IPS-18c (cell line): Measurements from ENCODE around the gene FAM151B.
"Not testable (repeated sequence)": the region's sequence is repeated elsewhere in the genome, so short reads cannot be mapped to it uniquely, and the experiment has no call there.

Source experiments
- H3K4me3 ChIP-seq: 2 replicates; pipeline ENCODE4 v1.7.0; 2013; ENCODE audit warnings: low read depth, mild to moderate bottlenecking, low read length, moderate library complexity; ENCODE audit not compliant: insufficient read depth
- H3K9me3 ChIP-seq: one replicate; pipeline ENCODE4 v1.6.1; 2013; ENCODE audit warnings: mild to moderate bottlenecking, low read length, moderate library complexity; ENCODE audit not compliant: control insufficient read depth, insufficient read depth

FAM151B gene

GRCh38 chr5:80492741-80493140 lies 4.8 kb downstream of the FAM151B start:
- Histone ChIP-seq H3K9me3 (no peaks in the 10 kb centered on the region), H3K4me3 (no peak overlapping the region)

- not testable (repeated sequence) for H3K9me3 ChIP-seq, H3K4me3 ChIP-seq
These were observed 5.5 kb downstream of the FAM151B start for GRCh38 chr5:80493443-80493842.

- Histone ChIP-seq H3K4me3 (no peak overlapping the region), H3K9me3 (peaks cover 2% of the 10 kb centered on the region)
These were observed 8.0 kb downstream of the FAM151B start for GRCh38 chr5:80495891-80496290.

- Histone ChIP-seq H3K4me3 (no peak overlapping the region), H3K9me3 (peaks cover 2% of the 10 kb centered on the region)
These were observed 14.9 kb downstream of the FAM151B start for GRCh38 chr5:80502800-80503199.

GRCh38 chr5:80503641-80504040 lies 15.7 kb downstream of the FAM151B start:
- Histone ChIP-seq H3K4me3 (no peak overlapping the region), H3K9me3 (peaks cover 2% of the 10 kb centered on the region)

GRCh38 chr5:80504833-80505232 lies 16.9 kb downstream of the FAM151B start:
- H3K4me3 ChIP-seq: no peak overlapping the region
- H3K9me3 ChIP-seq: peaks cover 2% of the 10 kb centered on the region

- H3K4me3 ChIP-seq: no peak overlapping the region
- no peaks in the 10 kb centered on the region for H3K9me3 ChIP-seq
These were observed 19.8 kb downstream of the FAM151B start for GRCh38 chr5:80507663-80508062.

GRCh38 chr5:80508844-80509243 lies 20.9 kb downstream of the FAM151B start:
- no peak overlapping the region for H3K4me3 ChIP-seq
- H3K9me3 ChIP-seq: no peaks in the 10 kb centered on the region

- Histone ChIP-seq H3K9me3 (no peaks in the 10 kb centered on the region), H3K4me3 (no peak overlapping the region)
These were observed 21.5 kb downstream of the FAM151B start for GRCh38 chr5:80509362-80509761.

GRCh38 chr5:80516826-80517225 lies 28.9 kb downstream of the FAM151B start:
- no peaks in the 10 kb centered on the region for H3K9me3 ChIP-seq
- H3K4me3 ChIP-seq: no peak overlapping the region

- no peak overlapping the region for H3K4me3 ChIP-seq
- no peaks in the 10 kb centered on the region for H3K9me3 ChIP-seq
These were observed 52.8 kb downstream of the FAM151B start for GRCh38 chr5:80540691-80541090.

GRCh38 chr5:80541392-80541791 lies 53.5 kb downstream of the FAM151B start:
- H3K4me3 ChIP-seq: no peak overlapping the region

GRCh38 chr5:80554646-80555045 lies 66.7 kb downstream of the FAM151B start:
- no peaks in the 10 kb centered on the region for H3K9me3 ChIP-seq
- H3K4me3 ChIP-seq: no peak overlapping the region

More at GRCh38 chr5:80541392-80541791, 53.5 kb downstream of the FAM151B start:
- H3K9me3 ChIP-seq: no peaks in the 10 kb centered on the region

GRCh38 chr5:80555099-80555498 lies 67.2 kb downstream of the FAM151B start:
- H3K4me3 ChIP-seq: no peak overlapping the region
- no peaks in the 10 kb centered on the region for H3K9me3 ChIP-seq

- H3K4me3 ChIP-seq: no peak overlapping the region
- no peaks in the 10 kb centered on the region for H3K9me3 ChIP-seq
These were observed 71.3 kb downstream of the FAM151B start for GRCh38 chr5:80559244-80559643.

- no peaks in the 10 kb centered on the region for H3K9me3 ChIP-seq
- H3K4me3 ChIP-seq: no peak overlapping the region
These were observed 77.4 kb downstream of the FAM151B start for GRCh38 chr5:80565330-80565729.

GRCh38 chr5:80566711-80567259 lies 78.9 kb downstream of the FAM151B start:
- Histone ChIP-seq H3K4me3 (no peak overlapping the region), H3K9me3 (no peaks in the 10 kb centered on the region)

- Histone ChIP-seq H3K4me3 (no peak overlapping the region), H3K9me3 (peaks cover 3% of the 10 kb centered on the region)
These were observed 80.4 kb downstream of the FAM151B start for GRCh38 chr5:80568251-80568650.
